KMS-11 (cell line): ENCODE measurements around the gene SPEM1.

Source experiments
- H2AFZ ChIP-seq: fragments of 200-600 bp; sonication (generic); 2 replicates; pipeline ENCODE4 v1.6.1; 2016; ENCODE audit warnings: antibody characterized with exemption, mixed run types, low read depth
- H3K27ac ChIP-seq: fragments of 200-600 bp; sonication (generic); 2 replicates; pipeline ENCODE4 v1.6.1; 2016; ENCODE audit warnings: mild to moderate bottlenecking, mixed run types
- H3K27me3 ChIP-seq: fragments of 200-600 bp; sonication (generic); 2 replicates; pipeline ENCODE4 v1.6.1; 2017; ENCODE audit warnings: mild to moderate bottlenecking, low read depth, mixed run types, moderate library complexity; ENCODE audit not compliant: insufficient read depth
- H3K36me3 ChIP-seq: fragments of 200-600 bp; sonication (generic); 2 replicates; pipeline ENCODE4 v1.6.1; 2017; ENCODE audit warnings: mild to moderate bottlenecking, mixed run types; ENCODE audit not compliant: insufficient read depth
- H3K4me1 ChIP-seq: fragments of 200-600 bp; sonication (generic); 2 replicates; pipeline ENCODE4 v1.6.1; 2016; ENCODE audit warnings: mild to moderate bottlenecking, low read depth, mixed run types; ENCODE audit not compliant: poor library complexity, severe bottlenecking
- H3K4me2 ChIP-seq: fragments of 200-600 bp; sonication (generic); 2 replicates; pipeline ENCODE4 v1.7.0; 2016; ENCODE audit warnings: mild to moderate bottlenecking, mixed run types
- H3K4me3 ChIP-seq: fragments of 200-600 bp; sonication (generic); IDR thresholded peaks from 2 replicates; pipeline ENCODE4 v1.6.1; 2017; ENCODE audit warnings: low read depth, low read length, mixed read lengths; ENCODE audit not compliant: insufficient read depth
- H3K79me2 ChIP-seq: fragments of 200-600 bp; sonication (generic); 2 replicates; pipeline ENCODE4 v1.6.1; 2016; ENCODE audit warnings: low read depth, mixed run types; ENCODE audit not compliant: insufficient read depth
- H3K9ac ChIP-seq: fragments of 200-600 bp; sonication (generic); 2 replicates; pipeline ENCODE4 v1.6.1; 2016; ENCODE audit warnings: mild to moderate bottlenecking, mixed run types
- H4K20me1 ChIP-seq: fragments of 200-600 bp; sonication (generic); 2 replicates; pipeline ENCODE4 v1.6.1; 2016; ENCODE audit warnings: mild to moderate bottlenecking, mixed run types; ENCODE audit not compliant: insufficient read depth
- CTCF ChIP-seq: fragments of 200-600 bp; sonication (generic); conservative IDR thresholded peaks from 2 replicates; pipeline ENCODE4 v1.6.1; 2017; ENCODE audit warnings: low read depth, mild to moderate bottlenecking, antibody characterized with exemption, low read length, moderate library complexity, mixed read lengths

The SPEM1 gene

GRCh38 chr17:7418472-7419152 is 1.5 kb upstream of the SPEM1 start:
- H3K4me3 ChIP-seq = no peak overlapping the region
- no peak overlapping the region for H2AFZ ChIP-seq
- H3K79me2 ChIP-seq = no peaks in the 10 kb centered on the region
- no peak overlapping the region for H3K4me2 ChIP-seq
- no peaks in the 10 kb centered on the region for H3K27me3 ChIP-seq
- no peaks in the 10 kb centered on the region for H3K36me3 ChIP-seq
- no peaks in the 10 kb centered on the region for H4K20me1 ChIP-seq
- H3K4me1 ChIP-seq = no peaks in the 10 kb centered on the region
- no peak for TF ChIP-seq CTCF
- H3K9ac ChIP-seq = no peak overlapping the region
- H3K27ac ChIP-seq = no peak overlapping the region

- Histone ChIP-seq H3K4me1 (no peaks in the 10 kb centered on the region), H3K9ac (no peak overlapping the region), H3K27me3 (no peaks in the 10 kb centered on the region), H2AFZ (no peak overlapping the region), H4K20me1 (no peaks in the 10 kb centered on the region), H3K4me2 (no peak overlapping the region), H3K27ac (no peak overlapping the region), H3K4me3 (no peak overlapping the region), H3K36me3 (no peaks in the 10 kb centered on the region), H3K79me2 (no peaks in the 10 kb centered on the region)
- TF ChIP-seq CTCF = no peak
These were observed 1.1 kb downstream of the SPEM1 start for GRCh38 chr17:7421186-7421585.

GRCh38 chr17:7423679-7424078 is 3.6 kb downstream of the SPEM1 start:
- H3K79me2 ChIP-seq = no peaks in the 10 kb centered on the region
- H3K4me3 ChIP-seq = no peak overlapping the region
- no peak overlapping the region for H2AFZ ChIP-seq
- H3K4me1 ChIP-seq = no peaks in the 10 kb centered on the region
- no peak overlapping the region for H3K4me2 ChIP-seq
- no peaks in the 10 kb centered on the region for H3K36me3 ChIP-seq
- H3K9ac ChIP-seq = no peak overlapping the region
- no peaks in the 10 kb centered on the region for H4K20me1 ChIP-seq
- H3K27ac ChIP-seq = no peak overlapping the region
- TF ChIP-seq CTCF = no peak
- no peaks in the 10 kb centered on the region for H3K27me3 ChIP-seq

- H3K27ac ChIP-seq = no peak within 1 kb of the TSS
- no peak within 1 kb of the TSS for H3K4me3 ChIP-seq
- H3K9ac ChIP-seq = no peak within 1 kb of the TSS
- no peaks in the 10 kb centered on the region for H3K79me2 ChIP-seq
- H3K4me2 ChIP-seq = no peak within 1 kb of the TSS
- no peak for TF ChIP-seq CTCF
- no peak within 1 kb of the TSS for H2AFZ ChIP-seq
- no peaks in the 10 kb centered on the region for H4K20me1 ChIP-seq
- H3K27me3 ChIP-seq = no peaks in the 10 kb centered on the region
- H3K36me3 ChIP-seq = no peaks in the 10 kb centered on the region
- H3K4me1 ChIP-seq = no peaks in the 10 kb centered on the region
These were observed 5.2 kb downstream of the SPEM1 start, which contains the start of gene SPEM2 for GRCh38 chr17:7425316-7425715. SPEM2 (plus strand) TSS chr17:7425616; CDS start chr17:7425689, 73 bp downstream.
